Measurements from ENCODE around the gene REEP3. TPM values are rescaled to one million over a fixed set of nuclear protein-coding genes. Genes with fewer than 3 reads are reported as not detected.
"Not testable (repeated sequence)": the region's sequence is repeated elsewhere in the genome, so short reads cannot be mapped to it uniquely, and the experiment has no call there.

REEP3 gene
- total RNA-seq, 1 experiment from 2014 or later = 39.6 TPM

- CTCF ChIA-PET = no interaction called here
Measured at GRCh38 chr10:63496561-63496960, 24.6 kb upstream of the REEP3 start.

GRCh38 chr10:63497321-63497720, 23.9 kb upstream of the REEP3 start:
- H3K9me3 ChIP-seq (ENCODE audit: low read depth, low read length, poor library complexity, severe bottlenecking) = no peaks in the 10 kb centered on the region
- DNase-seq (ENCODE audit: low spot score) = no peak
- intact Hi-C loops (cut with micrococcal nuclease; ENCODE audit: unreplicated experiment) = loop anchor here (5.0 kb wide), 1 partner anchor 1880 kb away; no protein-coding TSS in a partner anchor
- peaks cover 17% of the 10 kb centered on the region for H3K4me1 ChIP-seq (ENCODE audit: insufficient read depth, low read length, poor library complexity, severe bottlenecking)
- ChIA-PET POLR2A (ENCODE audit: low non-redundant PET) (no interaction called here), CTCF (no interaction called here)
- no peak overlapping the region for H3K27ac ChIP-seq (ENCODE audit: low read depth, low read length, poor library complexity, severe bottlenecking)
- TF ChIP-seq, protein P1, sequence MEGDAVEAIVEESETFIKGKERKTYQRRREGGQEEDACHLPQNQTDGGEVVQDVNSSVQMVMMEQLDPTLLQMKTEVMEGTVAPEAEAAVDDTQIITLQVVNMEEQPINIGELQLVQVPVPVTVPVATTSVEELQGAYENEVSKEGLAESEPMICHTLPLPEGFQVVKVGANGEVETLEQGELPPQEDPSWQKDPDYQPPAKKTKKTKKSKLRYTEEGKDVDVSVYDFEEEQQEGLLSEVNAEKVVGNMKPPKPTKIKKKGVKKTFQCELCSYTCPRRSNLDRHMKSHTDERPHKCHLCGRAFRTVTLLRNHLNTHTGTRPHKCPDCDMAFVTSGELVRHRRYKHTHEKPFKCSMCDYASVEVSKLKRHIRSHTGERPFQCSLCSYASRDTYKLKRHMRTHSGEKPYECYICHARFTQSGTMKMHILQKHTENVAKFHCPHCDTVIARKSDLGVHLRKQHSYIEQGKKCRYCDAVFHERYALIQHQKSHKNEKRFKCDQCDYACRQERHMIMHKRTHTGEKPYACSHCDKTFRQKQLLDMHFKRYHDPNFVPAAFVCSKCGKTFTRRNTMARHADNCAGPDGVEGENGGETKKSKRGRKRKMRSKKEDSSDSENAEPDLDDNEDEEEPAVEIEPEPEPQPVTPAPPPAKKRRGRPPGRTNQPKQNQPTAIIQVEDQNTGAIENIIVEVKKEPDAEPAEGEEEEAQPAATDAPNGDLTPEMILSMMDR (conservative IDR thresholded peaks at IDR 0.05; ENCODE audit: low read depth, low read length) = no peak
- no peak for TF ChIP-seq EZH2 (IDR thresholded peaks at IDR 0.05; ENCODE audit: borderline replicate concordance, low read depth, low read length, poor library complexity, severe bottlenecking)
- BruUV-seq (replicated peaks) = no TSS peak
- no peaks in the 10 kb centered on the region for H3K27me3 ChIP-seq (replicated peaks; ENCODE audit: insufficient read depth, low read depth, low read length, poor library complexity)
- H3K4me3 ChIP-seq (ENCODE audit: low read depth, low read length, poor library complexity, severe bottlenecking) = no peak overlapping the region
- H3K36me3 ChIP-seq (ENCODE audit: insufficient read depth, low read length, poor library complexity, severe bottlenecking) = peaks cover 5% of the 10 kb centered on the region

More at GRCh38 chr10:63496561-63496960, 24.6 kb upstream of the REEP3 start:
- peaks cover 5% of the 10 kb centered on the region for H3K36me3 ChIP-seq (ENCODE audit: insufficient read depth, low read length, poor library complexity, severe bottlenecking)
- no peaks in the 10 kb centered on the region for H3K27me3 ChIP-seq (replicated peaks; ENCODE audit: insufficient read depth, low read depth, low read length, poor library complexity)
- intact Hi-C loops (cut with micrococcal nuclease; ENCODE audit: unreplicated experiment) = loop anchor here (5.0 kb wide), 1 partner anchor 1879 kb away; no protein-coding TSS in a partner anchor
- TF ChIP-seq EZH2 (IDR thresholded peaks at IDR 0.05; ENCODE audit: borderline replicate concordance, low read depth, low read length, poor library complexity, severe bottlenecking) = no peak
- TF ChIP-seq, protein P1 (conservative IDR thresholded peaks at IDR 0.05; ENCODE audit: low read depth, low read length) = no peak
- no TSS peak for BruUV-seq (replicated peaks)
- DNase-seq (ENCODE audit: low spot score) = no peak
- no peak overlapping the region for H3K27ac ChIP-seq (ENCODE audit: low read depth, low read length, poor library complexity, severe bottlenecking)
- POLR2A ChIA-PET (ENCODE audit: low non-redundant PET) = no interaction called here
- peaks cover 23% of the 10 kb centered on the region for H3K4me1 ChIP-seq (ENCODE audit: insufficient read depth, low read length, poor library complexity, severe bottlenecking)
- H3K4me3 ChIP-seq (ENCODE audit: low read depth, low read length, poor library complexity, severe bottlenecking) = no peak overlapping the region
- H3K9me3 ChIP-seq (ENCODE audit: low read depth, low read length, poor library complexity, severe bottlenecking) = no peaks in the 10 kb centered on the region

GRCh38 chr10:63498665-63499064, 22.5 kb upstream of the REEP3 start:
- ChIA-PET CTCF (no interaction called here), POLR2A (ENCODE audit: low non-redundant PET) (interaction anchor here (0.6 kb wide), 1 partner anchor 20 kb away, joined by 3 read pairs; no protein-coding TSS in a partner anchor)
- Histone ChIP-seq H3K9me3 (ENCODE audit: low read depth, low read length, poor library complexity, severe bottlenecking) (no peaks in the 10 kb centered on the region), H3K36me3 (ENCODE audit: insufficient read depth, low read length, poor library complexity, severe bottlenecking) (peaks cover 5% of the 10 kb centered on the region), H3K4me1 (ENCODE audit: insufficient read depth, low read length, poor library complexity, severe bottlenecking) (peaks cover 5% of the 10 kb centered on the region), H3K27ac (ENCODE audit: low read depth, low read length, poor library complexity, severe bottlenecking) (no peak overlapping the region), H3K4me3 (ENCODE audit: low read depth, low read length, poor library complexity, severe bottlenecking) (no peak overlapping the region), H3K27me3 (replicated peaks; ENCODE audit: insufficient read depth, low read depth, low read length, poor library complexity) (no peaks in the 10 kb centered on the region)
- intact Hi-C loops (cut with micrococcal nuclease; ENCODE audit: unreplicated experiment) = loop anchor here (5.0 kb wide), 1 partner anchor 1881 kb away; no protein-coding TSS in a partner anchor
- TF ChIP-seq, protein P1 (conservative IDR thresholded peaks at IDR 0.05; ENCODE audit: low read depth, low read length) = no peak
- TF ChIP-seq EZH2 (IDR thresholded peaks at IDR 0.05; ENCODE audit: borderline replicate concordance, low read depth, low read length, poor library complexity, severe bottlenecking) = no peak
- BruUV-seq (replicated peaks) = no TSS peak
- DNase-seq (ENCODE audit: low spot score) = no peak

DNA sequence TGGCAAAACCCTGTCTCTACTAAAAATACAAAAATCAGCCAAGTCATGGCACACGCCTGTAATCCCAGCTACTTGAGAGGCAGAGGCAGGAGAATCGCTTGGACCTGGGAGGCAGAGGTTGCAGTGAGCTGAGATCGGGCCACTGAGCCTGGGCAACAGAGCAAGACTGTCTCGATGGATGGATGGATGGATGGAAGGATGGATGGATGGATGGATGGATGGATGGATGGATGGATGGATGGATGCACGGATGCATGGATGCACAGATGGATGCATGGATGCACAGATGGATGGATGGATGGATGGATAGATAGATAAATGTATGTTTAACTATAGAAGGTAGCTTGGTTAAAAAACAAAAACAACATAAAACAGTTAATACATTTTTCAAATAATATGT, 20.6 kb upstream of the REEP3 start:
- H3K4me3 ChIP-seq (ENCODE audit: low read depth, low read length, poor library complexity, severe bottlenecking); CTCF ChIA-PET; intact Hi-C loops (cut with micrococcal nuclease; ENCODE audit: unreplicated experiment); H3K27me3 ChIP-seq (replicated peaks; ENCODE audit: insufficient read depth, low read depth, low read length, poor library complexity); H3K36me3 ChIP-seq (ENCODE audit: insufficient read depth, low read length, poor library complexity, severe bottlenecking); DNase-seq (ENCODE audit: low spot score); H3K27ac ChIP-seq (ENCODE audit: low read depth, low read length, poor library complexity, severe bottlenecking); POLR2A ChIA-PET (ENCODE audit: low non-redundant PET); H3K9me3 ChIP-seq (ENCODE audit: low read depth, low read length, poor library complexity, severe bottlenecking); BruUV-seq (replicated peaks): not testable (repeated sequence)
- peaks cover 12% of the 10 kb centered on the region for H3K4me1 ChIP-seq (ENCODE audit: insufficient read depth, low read length, poor library complexity, severe bottlenecking)

Measured in A673 (cell line).